GM20000 (cell line): ENCODE data around the gene ASXL1.

ENCODE experiments used
- DNase-seq: peaks from one replicate; pipeline ENCODE4 v3.0.0; 2012; ENCODE audit warnings: low spot score
- TF ChIP-seq, protein P1 (sequence below): IDR thresholded peaks from 2 replicates; pipeline ENCODE4 v1.5.1; 2012; ENCODE audit warnings: mild to moderate bottlenecking, control low read depth; ENCODE audit errors: extremely low read depth, missing control alignments

Gene ASXL1

DNA sequence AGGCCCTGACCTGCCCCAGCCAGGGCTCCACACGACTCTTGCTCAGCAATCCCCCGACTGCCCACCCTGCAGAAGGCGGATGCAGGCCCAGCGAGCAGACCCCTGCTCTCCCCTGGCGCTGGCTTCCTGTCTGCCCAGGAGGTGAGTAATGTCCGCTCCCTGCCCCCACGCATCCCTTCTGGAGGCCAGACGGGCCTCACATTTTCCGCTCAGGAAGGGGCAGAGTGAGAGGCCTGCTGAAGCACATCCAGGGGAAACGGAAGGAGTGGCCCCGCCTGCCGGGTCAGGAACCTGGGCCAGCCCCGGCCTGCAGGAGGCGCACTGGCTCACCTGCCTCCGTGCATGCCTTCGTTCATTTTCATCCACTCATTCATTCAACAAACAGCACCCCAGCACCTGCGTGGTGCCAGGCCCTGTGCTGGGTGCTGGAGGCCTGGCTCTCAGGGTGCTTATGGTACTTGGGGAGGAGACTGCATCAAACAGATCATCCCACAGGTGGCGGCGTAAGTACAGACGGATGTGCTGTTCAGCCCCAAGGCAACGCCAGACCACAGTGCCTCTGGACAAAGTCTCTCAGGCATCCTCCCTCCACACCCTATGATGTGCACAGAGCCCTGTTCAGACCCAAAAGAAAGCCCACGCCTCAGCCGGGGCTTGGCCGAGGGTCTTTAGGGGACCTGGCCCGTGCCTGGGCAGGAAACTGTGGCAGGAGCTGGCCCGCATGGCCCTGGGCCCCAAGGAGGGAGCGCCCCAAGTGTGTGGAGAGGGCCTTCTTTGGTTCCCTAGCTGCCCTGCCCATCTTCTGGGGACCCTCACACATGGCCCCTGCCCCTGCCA, 112.1 kb downstream of the ASXL1 start:
- DNase-seq = peak; percentile 71
- TF ChIP-seq, protein P1, sequence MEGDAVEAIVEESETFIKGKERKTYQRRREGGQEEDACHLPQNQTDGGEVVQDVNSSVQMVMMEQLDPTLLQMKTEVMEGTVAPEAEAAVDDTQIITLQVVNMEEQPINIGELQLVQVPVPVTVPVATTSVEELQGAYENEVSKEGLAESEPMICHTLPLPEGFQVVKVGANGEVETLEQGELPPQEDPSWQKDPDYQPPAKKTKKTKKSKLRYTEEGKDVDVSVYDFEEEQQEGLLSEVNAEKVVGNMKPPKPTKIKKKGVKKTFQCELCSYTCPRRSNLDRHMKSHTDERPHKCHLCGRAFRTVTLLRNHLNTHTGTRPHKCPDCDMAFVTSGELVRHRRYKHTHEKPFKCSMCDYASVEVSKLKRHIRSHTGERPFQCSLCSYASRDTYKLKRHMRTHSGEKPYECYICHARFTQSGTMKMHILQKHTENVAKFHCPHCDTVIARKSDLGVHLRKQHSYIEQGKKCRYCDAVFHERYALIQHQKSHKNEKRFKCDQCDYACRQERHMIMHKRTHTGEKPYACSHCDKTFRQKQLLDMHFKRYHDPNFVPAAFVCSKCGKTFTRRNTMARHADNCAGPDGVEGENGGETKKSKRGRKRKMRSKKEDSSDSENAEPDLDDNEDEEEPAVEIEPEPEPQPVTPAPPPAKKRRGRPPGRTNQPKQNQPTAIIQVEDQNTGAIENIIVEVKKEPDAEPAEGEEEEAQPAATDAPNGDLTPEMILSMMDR = peak; percentile 1

- no peak for DNase-seq
- TF ChIP-seq, protein P1 = no peak
These were observed 112.8 kb downstream of the ASXL1 start for GRCh38 chr20:32470940-32471339.

DNA sequence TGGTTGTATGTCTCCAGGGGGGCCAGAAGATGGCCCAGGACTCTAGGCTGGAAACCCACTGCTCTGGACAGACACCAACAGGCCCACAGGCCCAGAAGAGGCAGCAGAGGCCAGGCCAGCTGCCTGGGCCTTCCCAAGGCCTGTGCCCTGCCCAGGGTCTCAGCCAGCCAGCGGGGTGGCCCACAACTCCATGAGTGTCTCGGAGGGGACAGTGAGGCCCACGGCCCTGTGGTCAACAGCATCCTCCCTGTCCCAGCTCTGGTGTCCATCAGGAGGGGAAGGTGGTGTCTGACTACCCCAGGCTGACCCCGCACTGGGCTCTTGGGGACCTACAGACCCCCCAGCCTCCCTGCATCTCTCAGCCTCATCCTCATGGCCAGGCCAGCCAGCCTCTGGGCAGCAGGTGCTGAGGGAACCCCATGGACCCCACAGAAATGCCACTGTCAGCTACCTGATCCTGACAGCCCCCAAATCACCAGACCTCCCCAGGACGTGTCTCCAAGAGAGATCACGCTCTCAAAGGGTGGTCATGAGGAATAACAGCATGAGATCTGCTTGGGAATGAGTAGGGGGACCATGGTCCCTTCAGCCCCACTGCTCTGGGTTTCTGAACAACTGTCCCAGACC, 114.6 kb downstream of the ASXL1 start:
- TF ChIP-seq, protein P1 = no peak
- no peak for DNase-seq

DNA sequence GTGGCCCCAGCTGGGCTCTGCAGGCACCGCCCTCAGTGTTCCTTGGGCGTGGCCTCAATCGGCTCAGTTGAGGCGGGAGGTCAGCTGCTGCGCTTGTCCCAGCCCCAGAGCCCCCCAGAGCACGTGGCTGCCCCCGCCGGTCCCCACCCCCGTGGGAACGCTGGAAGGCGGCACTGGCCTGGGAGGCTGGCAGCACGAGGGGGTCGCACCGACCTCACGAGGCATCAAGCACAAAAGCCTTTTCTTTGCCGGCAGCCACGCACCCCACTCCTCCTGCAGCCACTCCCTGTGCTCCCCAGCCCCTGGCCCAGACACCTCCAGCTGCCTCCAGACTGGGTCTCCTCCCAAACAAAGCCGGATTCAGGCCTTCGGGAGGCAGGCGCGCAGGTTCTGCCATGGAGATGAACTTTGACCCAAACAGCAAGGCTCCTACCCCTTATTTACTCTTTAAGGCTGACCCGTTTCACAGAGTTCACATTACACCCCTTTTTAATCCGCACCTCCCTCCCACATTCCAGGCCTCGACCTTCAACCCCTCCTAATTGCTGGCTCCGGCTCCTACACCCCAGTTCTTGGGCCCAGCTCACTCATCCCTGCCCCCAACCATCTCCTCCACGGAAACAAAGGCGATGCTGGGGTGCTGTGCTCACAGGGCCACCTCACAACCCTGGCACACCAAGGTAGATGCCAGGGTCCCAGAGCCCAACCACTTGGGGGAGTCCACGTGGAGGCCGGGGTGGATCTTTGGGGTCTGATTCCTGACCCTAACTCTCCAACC, 115.3 kb downstream of the ASXL1 start:
- no peak for DNase-seq
- TF ChIP-seq, protein P1 = no peak

- DNase-seq = no peak
- TF ChIP-seq, protein P1 = no peak
These were observed 116.0 kb downstream of the ASXL1 start for GRCh38 chr20:32474009-32474716.

GRCh38 chr20:32474717-32474966, 116.5 kb downstream of the ASXL1 start:
- TF ChIP-seq, protein P1 = no peak
- DNase-seq = no peak
